DND-41 (cell line): ENCODE results near the gene DUSP2.

Source experiments
- ATAC-seq: fragments of 200-7000 bp; cut with Tn5 transposase; 3 replicates; pipeline ENCODE4 v1.9.1; 2021; ENCODE audit warnings: low read depth; ENCODE audit not compliant: insufficient read depth
- DNase-seq: peaks from one replicate; pipeline ENCODE4 v3.0.0-alpha.2; 2020
- H2AFZ ChIP-seq: 2 replicates; pipeline ENCODE4 v1.6.0; 2012; ENCODE audit warnings: low read depth, low read length
- H3K27ac ChIP-seq: 2 replicates; pipeline ENCODE4 v1.5.1; 2012; ENCODE audit warnings: low read length, inconsistent platforms
- H3K27me3 ChIP-seq: fragments of 200-600 bp; sonication (generic); 2 replicates; pipeline ENCODE4 v1.6.0; 2012; ENCODE audit warnings: low read length, mild to moderate bottlenecking, inconsistent platforms; ENCODE audit not compliant: insufficient read depth, poor library complexity
- H3K36me3 ChIP-seq: 2 replicates; pipeline ENCODE4 v1.5.1; 2012; ENCODE audit warnings: low read length, inconsistent platforms; ENCODE audit not compliant: insufficient read depth
- H3K4me1 ChIP-seq: 2 replicates; pipeline ENCODE4 v1.5.1; 2012; ENCODE audit warnings: mild to moderate bottlenecking, low read length; ENCODE audit not compliant: insufficient read depth
- H3K4me2 ChIP-seq: 2 replicates; pipeline ENCODE4 v1.6.0; 2012; ENCODE audit warnings: mild to moderate bottlenecking, moderate library complexity, low read length, inconsistent platforms; ENCODE audit not compliant: insufficient read depth
- H3K4me3 ChIP-seq, 2 experiments: fragments of 200-600 bp in 1 of 2; shearing (Covaris generic) in 1 of 2; 2 replicates each; pipeline ENCODE4 v1.5.1; 2012 to 2016; ENCODE audit warnings: inconsistent platforms in 2 of 2, low read length in 2 of 2, mild to moderate bottlenecking in 2 of 2, low read depth in 1 of 2, moderate library complexity in 1 of 2
- H3K79me2 ChIP-seq: 2 replicates; pipeline ENCODE4 v1.6.0; 2012; ENCODE audit warnings: low read length, inconsistent platforms; ENCODE audit not compliant: insufficient read depth
- H3K9ac ChIP-seq: 2 replicates; pipeline ENCODE4 v1.6.0; 2012; ENCODE audit warnings: low read depth, mild to moderate bottlenecking, inconsistent platforms, low read length, moderate library complexity
- H3K9me3 ChIP-seq: 2 replicates; pipeline ENCODE4 v1.5.1; 2012; ENCODE audit warnings: low read length, moderate library complexity, mild to moderate bottlenecking, inconsistent platforms; ENCODE audit not compliant: insufficient read depth, severe bottlenecking
- H4K20me1 ChIP-seq: 2 replicates; pipeline ENCODE4 v1.6.0; 2012; ENCODE audit warnings: low read length; ENCODE audit not compliant: insufficient read depth
- CTCF ChIP-seq: IDR thresholded peaks from 2 replicates; pipeline ENCODE4 v1.5.1; 2012; ENCODE audit warnings: borderline replicate concordance, low read length, moderate library complexity, mild to moderate bottlenecking; ENCODE audit not compliant: poor library complexity, severe bottlenecking; ENCODE audit errors: extremely low read depth
- EZH2 ChIP-seq: IDR thresholded peaks from 3 replicates; pipeline ENCODE4 v1.6.1; 2012; ENCODE audit warnings: borderline replicate concordance, low read depth, mild to moderate bottlenecking, moderate library complexity, low read length, inconsistent platforms; ENCODE audit not compliant: severe bottlenecking

The DUSP2 gene

DNA sequence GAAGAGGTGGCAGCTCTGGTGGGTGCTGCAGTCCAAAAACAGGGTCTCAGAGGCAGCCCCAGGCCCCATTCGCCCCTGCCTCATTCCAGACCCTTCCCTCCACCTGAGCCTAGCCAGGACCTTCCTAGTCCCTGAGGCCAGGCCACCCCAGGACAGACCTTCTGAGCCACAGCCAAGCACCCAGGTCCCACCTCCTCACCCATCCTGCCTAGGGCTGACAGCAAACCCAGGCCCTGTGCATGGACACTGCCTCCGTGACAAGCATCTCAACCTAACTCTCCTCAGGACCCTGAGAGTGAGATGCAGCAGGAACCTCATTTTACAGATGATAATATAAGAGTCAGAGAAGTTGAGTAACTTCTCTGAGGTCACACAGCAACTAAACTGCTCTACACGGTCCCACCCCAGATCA is 44.3 kb downstream of the DUSP2 start:
- no peaks in the 10 kb centered on the region for H4K20me1 ChIP-seq
- H3K36me3 ChIP-seq, result no peaks in the 10 kb centered on the region
- TF ChIP-seq CTCF (no peak), EZH2 (no peak)
- DNase-seq (no peak), ATAC-seq (no peak)
- H3K4me3 ChIP-seq, result no peak overlapping the region
- peaks cover 4% of the 10 kb centered on the region for H3K9me3 ChIP-seq
- H3K4me2 ChIP-seq, result no peak overlapping the region
- no peaks in the 10 kb centered on the region for H3K79me2 ChIP-seq
- H3K27me3 ChIP-seq, result no peaks in the 10 kb centered on the region
- H3K27ac ChIP-seq, result no peak overlapping the region
- no peak overlapping the region for H3K9ac ChIP-seq
- H3K4me1 ChIP-seq, result peaks cover 19% of the 10 kb centered on the region
- H2AFZ ChIP-seq, result no peak overlapping the region

- peak; percentile 79 for ATAC-seq
- no peak overlapping the region for H2AFZ ChIP-seq
- H4K20me1 ChIP-seq, result no peaks in the 10 kb centered on the region
- TF ChIP-seq CTCF, result no peak
- TF ChIP-seq EZH2, result no peak
- H3K4me1 ChIP-seq, result peaks cover 19% of the 10 kb centered on the region
- no peak overlapping the region for H3K9ac ChIP-seq
- H3K27me3 ChIP-seq, result no peaks in the 10 kb centered on the region
- no peak overlapping the region; the same call in 1 of the 2 replicates for H3K27ac ChIP-seq
- H3K79me2 ChIP-seq, result no peaks in the 10 kb centered on the region
- H3K4me3 ChIP-seq, result no peak overlapping the region
- no peak overlapping the region for H3K4me2 ChIP-seq
- peaks cover 1% of the 10 kb centered on the region for H3K9me3 ChIP-seq
- DNase-seq, result peak; percentile 62
- H3K36me3 ChIP-seq, result no peaks in the 10 kb centered on the region
Observed at GRCh38 chr2:96099861-96100798, 45.1 kb downstream of the DUSP2 start.

DNA sequence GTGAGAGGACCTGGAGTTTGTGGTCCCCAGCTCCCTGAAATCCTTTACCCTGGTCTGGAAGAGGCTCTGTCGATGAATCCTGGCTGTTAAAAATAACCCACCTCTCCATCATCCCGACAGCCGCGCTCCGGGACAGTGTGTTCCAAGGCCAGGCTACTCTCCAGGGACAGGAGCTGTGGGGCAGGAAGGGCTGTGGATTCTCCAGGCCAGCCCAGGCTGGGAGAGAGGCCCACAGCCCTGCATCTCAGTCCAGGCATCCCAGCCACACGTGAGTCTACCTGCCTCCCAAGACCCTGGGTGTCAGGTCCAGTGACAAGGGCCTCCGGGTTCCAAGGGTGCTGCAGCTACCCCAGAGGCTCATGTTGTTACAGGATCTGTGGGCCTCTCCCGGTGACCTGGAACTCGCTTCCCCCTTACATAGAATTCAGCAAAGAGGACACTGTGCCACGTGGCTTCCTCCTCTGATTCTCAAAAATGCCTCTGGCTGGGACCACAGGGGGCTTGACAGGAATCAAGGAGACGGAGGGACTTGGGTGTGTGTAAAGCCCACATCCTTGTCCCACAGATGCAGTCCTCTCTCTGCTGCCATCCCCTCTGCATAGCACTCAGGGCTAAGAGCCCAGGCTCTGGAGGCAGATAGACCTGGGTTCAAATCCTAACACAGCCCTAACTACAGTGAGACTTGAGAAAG is 46.2 kb downstream of the DUSP2 start:
- Histone ChIP-seq H2AFZ (no peak overlapping the region), H4K20me1 (no peaks in the 10 kb centered on the region), H3K9me3 (no peaks in the 10 kb centered on the region), H3K79me2 (no peaks in the 10 kb centered on the region), H3K4me2 (no peak overlapping the region), H3K9ac (no peak overlapping the region), H3K4me3 (no peak overlapping the region), H3K4me1 (peaks cover 19% of the 10 kb centered on the region), H3K27ac (no peak overlapping the region), H3K27me3 (no peaks in the 10 kb centered on the region), H3K36me3 (no peaks in the 10 kb centered on the region)
- DNase-seq, result no peak
- TF ChIP-seq EZH2 (no peak), CTCF (no peak)
- ATAC-seq, result no peak
